ENCODE measurements around the gene KCNJ13. TPM values are rescaled to one million over a fixed set of nuclear protein-coding genes. Genes with fewer than 3 reads are reported as not detected.

Gene KCNJ13
- total RNA-seq, 2 donors from 2014 or later: not detected

DNA sequence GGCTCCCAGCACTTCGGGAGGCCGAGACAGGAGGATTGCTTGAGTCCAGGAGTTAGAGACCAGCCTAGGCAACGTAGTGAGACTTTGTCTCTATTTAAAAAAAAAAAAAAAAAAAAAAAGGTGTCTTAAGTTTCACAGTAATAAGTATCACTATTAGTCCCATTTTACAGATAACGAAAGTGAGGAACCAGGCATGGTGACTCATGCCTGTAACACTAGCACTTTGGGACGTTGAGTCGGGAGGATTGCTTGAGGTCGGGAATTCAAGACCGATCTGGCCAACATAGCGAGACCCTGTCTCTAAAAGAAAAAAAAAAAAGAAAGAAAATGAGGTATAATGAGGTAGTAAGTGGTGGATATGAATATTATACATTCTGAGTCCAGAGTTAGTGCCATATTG, 2.5 kb downstream of the KCNJ13 start:
- no peak for TF ChIP-seq POLR2A (IDR thresholded peaks at IDR 0.05)
- TF ChIP-seq, protein P1, sequence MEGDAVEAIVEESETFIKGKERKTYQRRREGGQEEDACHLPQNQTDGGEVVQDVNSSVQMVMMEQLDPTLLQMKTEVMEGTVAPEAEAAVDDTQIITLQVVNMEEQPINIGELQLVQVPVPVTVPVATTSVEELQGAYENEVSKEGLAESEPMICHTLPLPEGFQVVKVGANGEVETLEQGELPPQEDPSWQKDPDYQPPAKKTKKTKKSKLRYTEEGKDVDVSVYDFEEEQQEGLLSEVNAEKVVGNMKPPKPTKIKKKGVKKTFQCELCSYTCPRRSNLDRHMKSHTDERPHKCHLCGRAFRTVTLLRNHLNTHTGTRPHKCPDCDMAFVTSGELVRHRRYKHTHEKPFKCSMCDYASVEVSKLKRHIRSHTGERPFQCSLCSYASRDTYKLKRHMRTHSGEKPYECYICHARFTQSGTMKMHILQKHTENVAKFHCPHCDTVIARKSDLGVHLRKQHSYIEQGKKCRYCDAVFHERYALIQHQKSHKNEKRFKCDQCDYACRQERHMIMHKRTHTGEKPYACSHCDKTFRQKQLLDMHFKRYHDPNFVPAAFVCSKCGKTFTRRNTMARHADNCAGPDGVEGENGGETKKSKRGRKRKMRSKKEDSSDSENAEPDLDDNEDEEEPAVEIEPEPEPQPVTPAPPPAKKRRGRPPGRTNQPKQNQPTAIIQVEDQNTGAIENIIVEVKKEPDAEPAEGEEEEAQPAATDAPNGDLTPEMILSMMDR (IDR thresholded peaks at IDR 0.05): no peak
- no peak overlapping the region for H3K27ac ChIP-seq
- no peak for DNase-seq
- ATAC-seq: no peak
- H3K27me3 ChIP-seq: no peaks in the 10 kb centered on the region
- WGBS, 2 donors: 96 to 97% methylated on average over 9 of the region's 9 CpGs
- no peak overlapping the region for H3K4me3 ChIP-seq
- peaks cover 5 to 8% of the 10 kb centered on the region in 2 donors for H3K36me3 ChIP-seq (replicated peaks in 1 of 2; ENCODE audit: insufficient read depth in 1 of 2, low read depth in 2 of 2)
- intact Hi-C loops (cut with DNase I): no loop called here
- H3K9me3 ChIP-seq: no peaks in the 10 kb centered on the region
- H3K4me1 ChIP-seq: peaks cover 6% of the 10 kb centered on the region

DNA sequence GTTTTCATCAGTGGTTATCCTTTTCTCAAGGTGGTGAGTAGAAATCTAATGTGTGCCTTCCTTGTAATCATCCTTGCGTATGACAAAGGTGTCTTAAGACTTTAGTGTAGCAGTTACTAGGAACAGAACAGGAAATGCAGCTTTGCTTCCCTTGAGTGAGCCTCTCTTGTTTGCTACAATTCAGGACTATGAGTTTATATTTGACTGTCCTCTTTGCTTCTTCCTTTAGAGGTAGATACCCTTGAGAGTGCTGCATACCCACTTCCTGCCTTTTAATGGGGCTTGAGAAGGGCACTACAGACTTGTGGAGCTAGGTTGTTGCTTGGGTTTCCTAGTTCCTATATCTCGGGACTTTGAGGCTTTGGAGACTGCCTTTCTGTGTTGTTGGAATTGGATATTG, 3.8 kb downstream of the KCNJ13 start:
- intact Hi-C loops (cut with DNase I): no loop called here
- DNase-seq: no peak
- Histone ChIP-seq H3K36me3 (replicated peaks in 1 of 2; ENCODE audit: insufficient read depth in 1 of 2, low read depth in 2 of 2) (peaks cover 8% of the 10 kb centered on the region in 2 donors), H3K27ac (no peak overlapping the region), H3K9me3 (no peaks in the 10 kb centered on the region), H3K4me3 (no peak overlapping the region), H3K27me3 (no peaks in the 10 kb centered on the region), H3K4me1 (peaks cover 6% of the 10 kb centered on the region)
- WGBS, 2 donors: 57 to 71% methylated on average over 2 of the region's 2 CpGs
- no peak for ATAC-seq
- no peak for TF ChIP-seq POLR2A (IDR thresholded peaks at IDR 0.05)
- TF ChIP-seq, protein P1 (IDR thresholded peaks at IDR 0.05): no peak

DNA sequence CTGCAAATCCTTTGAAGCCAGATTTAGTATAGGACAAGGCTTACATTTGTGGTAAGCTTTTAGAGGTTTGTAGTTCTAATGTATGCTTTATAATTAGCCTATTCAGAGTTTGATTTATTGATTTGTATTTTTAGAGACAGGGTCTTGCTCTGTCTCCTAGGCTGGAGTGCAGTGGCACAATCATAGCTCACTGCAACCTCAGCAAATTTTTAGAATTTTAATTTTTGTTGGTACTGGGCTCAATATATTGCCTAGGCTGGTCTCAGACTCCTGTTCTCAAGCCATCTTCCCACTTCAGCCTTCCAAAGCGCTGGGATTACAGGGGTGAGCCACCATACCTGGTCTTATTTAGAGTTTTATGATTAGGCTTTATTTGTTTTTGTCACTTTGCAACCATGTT, 4.5 kb downstream of the KCNJ13 start:
- TF ChIP-seq POLR2A (IDR thresholded peaks at IDR 0.05): no peak
- TF ChIP-seq, protein P1 (IDR thresholded peaks at IDR 0.05): no peak
- no peak for ATAC-seq
- Histone ChIP-seq H3K27me3 (no peaks in the 10 kb centered on the region), H3K36me3 (replicated peaks in 1 of 2; ENCODE audit: insufficient read depth in 1 of 2, low read depth in 2 of 2) (peaks cover 8% of the 10 kb centered on the region in 2 donors), H3K27ac (no peak overlapping the region), H3K9me3 (no peaks in the 10 kb centered on the region), H3K4me1 (peaks cover 6% of the 10 kb centered on the region), H3K4me3 (no peak overlapping the region)
- DNase-seq: no peak
- WGBS, 2 donors: 95 to 100% methylated on average over 1 of the region's 1 CpG
- intact Hi-C loops (cut with DNase I): no loop called here

DNA sequence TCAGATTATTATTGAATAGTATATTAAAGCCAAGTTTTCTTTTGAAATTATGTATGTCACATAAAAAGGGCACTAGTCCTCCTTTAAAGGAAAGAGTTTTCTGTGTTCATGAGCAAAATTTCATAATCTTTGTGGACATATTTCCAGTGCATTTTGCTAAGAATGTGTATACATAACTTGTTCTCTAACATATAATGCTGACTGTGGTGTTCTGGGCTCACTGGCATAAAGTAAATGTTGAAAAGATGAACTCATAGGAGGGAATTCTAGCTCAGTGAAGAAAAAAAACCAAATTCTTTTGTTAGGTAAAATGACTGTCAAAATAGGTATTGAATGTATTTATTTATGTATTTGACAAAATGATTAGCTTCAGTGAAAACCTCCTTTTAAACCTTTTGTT, 6.2 kb downstream of the KCNJ13 start:
- no peak overlapping the region for H3K27ac ChIP-seq

DNA sequence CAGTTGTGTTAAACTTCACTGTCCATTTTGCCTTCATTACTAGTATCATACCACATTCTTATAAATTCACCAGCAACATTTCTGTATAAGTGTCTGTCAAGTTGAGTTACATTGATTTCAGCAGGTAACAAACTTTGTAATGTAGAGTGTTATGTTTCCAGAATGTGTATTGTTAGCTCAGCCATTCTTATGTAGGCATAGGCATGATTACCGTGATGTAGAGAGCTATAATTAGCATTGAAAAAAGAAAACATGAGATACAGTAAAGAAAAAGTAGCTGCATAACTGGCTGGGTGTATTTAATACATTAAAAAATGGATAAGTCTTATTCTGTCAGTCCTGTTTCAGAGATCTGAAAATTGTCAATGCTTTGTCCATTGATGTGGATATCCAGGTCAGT, 8.5 kb downstream of the KCNJ13 start:
- H3K27ac ChIP-seq: no peak overlapping the region
- H3K36me3 ChIP-seq (replicated peaks in 1 of 2; ENCODE audit: insufficient read depth in 1 of 2, low read depth in 2 of 2): peaks cover 8 to 18% of the 10 kb centered on the region in 2 donors

More for the DNA sequence above, 6.2 kb downstream of the KCNJ13 start:
- intact Hi-C loops (cut with DNase I): no loop called here
- H3K9me3 ChIP-seq: no peaks in the 10 kb centered on the region
- TF ChIP-seq, protein P1 (IDR thresholded peaks at IDR 0.05): no peak
- no peak for TF ChIP-seq POLR2A (IDR thresholded peaks at IDR 0.05)
- no peaks in the 10 kb centered on the region for H3K4me1 ChIP-seq
- H3K27me3 ChIP-seq: no peaks in the 10 kb centered on the region
- no peak overlapping the region for H3K4me3 ChIP-seq
- H3K36me3 ChIP-seq (replicated peaks in 1 of 2; ENCODE audit: insufficient read depth in 1 of 2, low read depth in 2 of 2): peaks cover 8 to 12% of the 10 kb centered on the region in 2 donors
- DNase-seq (no peak), ATAC-seq (no peak)

More for the DNA sequence above, 8.5 kb downstream of the KCNJ13 start:
- no peaks in the 10 kb centered on the region for H3K27me3 ChIP-seq
- H3K4me3 ChIP-seq: no peak overlapping the region
- 60 to 63% methylated on average over 1 of the region's 1 CpG for WGBS, 2 donors
- intact Hi-C loops (cut with DNase I): no loop called here
- no peak for TF ChIP-seq POLR2A (IDR thresholded peaks at IDR 0.05)
- TF ChIP-seq, protein P1 (IDR thresholded peaks at IDR 0.05): no peak
- no peaks in the 10 kb centered on the region for H3K9me3 ChIP-seq
- DNase-seq: no peak
- no peaks in the 10 kb centered on the region for H3K4me1 ChIP-seq
- no peak for ATAC-seq

All from body of pancreas (tissue), 4 donors.